Thyroid gland (tissue), 4 donors: ENCODE measurements around the gene BARX2.

Experiments used
- CTCF ChIP-seq, 6 experiments: fragments of 200-600 bp in 3 of 6; fragments of 450-650 bp in 3 of 6; sonication (generic) in 3 of 6; IDR thresholded peaks; one replicate each; pipeline ENCODE4 v1.5.1; 2016 to 2019; ENCODE audit warnings: antibody characterized with exemption in 6 of 6, mild to moderate bottlenecking in 2 of 6, inconsistent platforms in 1 of 6, moderate library complexity in 1 of 6
- POLR2A ChIP-seq, 2 donors: fragments of 450-650 bp; IDR thresholded peaks; one replicate each; pipeline ENCODE4 v1.6.1; 2017; ENCODE audit warnings: antibody characterized with exemption in 2 of 2, mild to moderate bottlenecking in 2 of 2, moderate library complexity in 1 of 2

- TF ChIP-seq CTCF (IDR thresholded peaks at IDR 0.05) = no peak
- no peak for TF ChIP-seq POLR2A (IDR thresholded peaks at IDR 0.05)
Measured at GRCh38 chr11:129425214-129425613, 49.6 kb downstream of the BARX2 start.
